ENCODE measurements around the gene CANX.
"Not testable (repeated sequence)": the region's sequence is repeated elsewhere in the genome, so short reads cannot be mapped to it uniquely, and the experiment has no call there.

DNA sequence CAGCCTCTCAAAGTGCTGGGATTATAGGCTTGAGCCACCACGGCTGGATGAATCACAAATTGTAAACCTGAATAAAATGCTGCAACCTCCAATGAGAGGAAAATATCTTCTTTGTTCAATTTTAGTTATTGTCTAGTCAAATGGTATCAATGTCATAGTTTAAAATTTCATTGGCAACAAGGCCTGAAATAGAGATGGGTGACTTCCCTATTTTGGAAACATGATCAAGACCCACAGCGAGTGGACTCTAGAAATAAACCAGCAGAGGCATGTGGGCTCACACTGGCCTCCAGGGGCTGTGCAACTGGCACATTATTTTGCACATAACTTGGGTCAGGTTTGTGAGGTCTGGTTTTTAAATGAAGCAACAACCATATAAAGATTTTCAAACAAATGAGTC lies 45.6 kb upstream of the CANX start:
- TF ChIP-seq, protein P1, sequence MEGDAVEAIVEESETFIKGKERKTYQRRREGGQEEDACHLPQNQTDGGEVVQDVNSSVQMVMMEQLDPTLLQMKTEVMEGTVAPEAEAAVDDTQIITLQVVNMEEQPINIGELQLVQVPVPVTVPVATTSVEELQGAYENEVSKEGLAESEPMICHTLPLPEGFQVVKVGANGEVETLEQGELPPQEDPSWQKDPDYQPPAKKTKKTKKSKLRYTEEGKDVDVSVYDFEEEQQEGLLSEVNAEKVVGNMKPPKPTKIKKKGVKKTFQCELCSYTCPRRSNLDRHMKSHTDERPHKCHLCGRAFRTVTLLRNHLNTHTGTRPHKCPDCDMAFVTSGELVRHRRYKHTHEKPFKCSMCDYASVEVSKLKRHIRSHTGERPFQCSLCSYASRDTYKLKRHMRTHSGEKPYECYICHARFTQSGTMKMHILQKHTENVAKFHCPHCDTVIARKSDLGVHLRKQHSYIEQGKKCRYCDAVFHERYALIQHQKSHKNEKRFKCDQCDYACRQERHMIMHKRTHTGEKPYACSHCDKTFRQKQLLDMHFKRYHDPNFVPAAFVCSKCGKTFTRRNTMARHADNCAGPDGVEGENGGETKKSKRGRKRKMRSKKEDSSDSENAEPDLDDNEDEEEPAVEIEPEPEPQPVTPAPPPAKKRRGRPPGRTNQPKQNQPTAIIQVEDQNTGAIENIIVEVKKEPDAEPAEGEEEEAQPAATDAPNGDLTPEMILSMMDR (conservative IDR thresholded peaks at IDR 0.05; ENCODE audit: low read length) = not testable (repeated sequence)
- TF ChIP-seq EZH2phosphoT487 (IDR thresholded peaks at IDR 0.05; ENCODE audit: borderline replicate concordance, low read depth, low read length) = not testable (repeated sequence)
